HepG2 (cell line): ENCODE results near the gene QKI. TPM values are rescaled to one million over a fixed set of nuclear protein-coding genes. Genes with fewer than 3 reads are reported as not detected.

Experiments used
- AGO2 ChIP-seq: fragments of 200-400 bp; formaldehyde crosslinking; optimal IDR thresholded peaks from 2 replicates; pipeline ENCODE3; 2017; ENCODE audit warnings: mild to moderate bottlenecking, low read depth, low read length, moderate library complexity
- ATM ChIP-seq: fragments of 450-650 bp; IDR thresholded peaks from 2 replicates; pipeline ENCODE4 v1.7.1; 2017; ENCODE audit warnings: mild to moderate bottlenecking, borderline replicate concordance
- NCOA5 ChIP-seq: sonication (generic); formaldehyde crosslinking; IDR thresholded peaks from 2 replicates; pipeline ENCODE4 v1.4.0; 2020; ENCODE audit warnings: missing genetic modification reagents
- NFATC3 ChIP-seq: sonication (generic); formaldehyde crosslinking; IDR thresholded peaks from 2 replicates; pipeline ENCODE4 v1.5.1; 2020; ENCODE audit warnings: mild to moderate bottlenecking, missing genetic modification reagents
- POGZ ChIP-seq: sonication (generic); formaldehyde crosslinking; IDR thresholded peaks from 2 replicates; pipeline ENCODE4 v1.4.0; 2020; ENCODE audit warnings: mild to moderate bottlenecking, missing genetic modification reagents
- SRY ChIP-seq: sonication (generic); formaldehyde crosslinking; IDR thresholded peaks from 2 replicates; pipeline ENCODE4 v1.8.0; 2022; ENCODE audit warnings: mild to moderate bottlenecking, missing genetic modification reagents
- STAG1 ChIP-seq: sonication (generic); formaldehyde crosslinking; IDR thresholded peaks from 2 replicates; pipeline ENCODE4 v1.4.0; 2020; ENCODE audit warnings: missing genetic modification reagents
- ZBTB21 ChIP-seq: sonication (generic); formaldehyde crosslinking; IDR thresholded peaks from 2 replicates; pipeline ENCODE4 v1.4.0; 2020; ENCODE audit warnings: missing genetic modification reagents
- ZNF230 ChIP-seq: sonication (generic); formaldehyde crosslinking; IDR thresholded peaks from 2 replicates; pipeline ENCODE4 v1.4.0; 2020; ENCODE audit warnings: mild to moderate bottlenecking, missing genetic modification reagents
- ZNF292 ChIP-seq: sonication (generic); formaldehyde crosslinking; IDR thresholded peaks from 2 replicates; pipeline ENCODE4 v1.8.1; 2022; ENCODE audit warnings: mild to moderate bottlenecking, low read depth, missing genetic modification reagents, borderline replicate concordance
- ZNF350 ChIP-seq: sonication (generic); formaldehyde crosslinking; IDR thresholded peaks from 2 replicates; pipeline ENCODE4 v1.4.0; 2020; ENCODE audit warnings: mild to moderate bottlenecking, low read depth, missing genetic modification reagents, borderline replicate concordance
- ZNF569 ChIP-seq: sonication (generic); formaldehyde crosslinking; IDR thresholded peaks from 2 replicates; pipeline ENCODE4 v1.5.0; 2020; ENCODE audit warnings: mild to moderate bottlenecking, missing genetic modification reagents, moderate library complexity, borderline replicate concordance
- ZNF761 ChIP-seq: sonication (generic); formaldehyde crosslinking; conservative IDR thresholded peaks from 2 replicates; pipeline ENCODE4 v1.4.0; 2020; ENCODE audit warnings: mild to moderate bottlenecking, missing genetic modification reagents
- ZNF816 ChIP-seq: sonication (generic); formaldehyde crosslinking; IDR thresholded peaks from 2 replicates; pipeline ENCODE4 v1.8.0; 2022; ENCODE audit warnings: missing genetic modification reagents, mild to moderate bottlenecking, borderline replicate concordance
- ZSCAN30 ChIP-seq: sonication (generic); formaldehyde crosslinking; IDR thresholded peaks from 2 replicates; pipeline ENCODE4 v1.5.0; 2020; ENCODE audit warnings: mild to moderate bottlenecking, missing genetic modification reagents
- ZSCAN31 ChIP-seq: sonication (generic); formaldehyde crosslinking; IDR thresholded peaks from 2 replicates; pipeline ENCODE4 v1.5.0; 2020; ENCODE audit warnings: low read depth, mild to moderate bottlenecking, missing genetic modification reagents
- polyA plus RNA-seq, 8 experiments: library from polyadenylated mRNA; depleted of rRNA in 3 of 8; stranded (reverse) in 7 of 8; unstranded in 1 of 8; fragments of >200 nt; fragmentation: Illumina TruSeq in 4 of 8; extraction: Trizol in 4 of 8; gene quantifications; 2 replicates each; pipeline versions ENCODE4 v1.2.1 to v1.2.3, GENCODE V29; 2011 to 2016; ENCODE audit warnings: low read depth in 4 of 8, missing spikeins in 1 of 8, mixed read lengths in 1 of 8; ENCODE audit not compliant: insufficient read depth in 1 of 8
- total RNA-seq, 5 experiments: library from RNA; depleted of rRNA; stranded (reverse); fragments of >200 nt; fragmentation: Illumina TruSeq; extraction: Trizol; gene quantifications; 2 replicates each; pipeline ENCODE4 v1.2.3, GENCODE V29; 2016; ENCODE audit warnings: low read depth in 1 of 5
- TF ChIP-seq, protein P1 (sequence below): sonication (generic); formaldehyde crosslinking; IDR thresholded peaks from 2 replicates; pipeline ENCODE4 v1.4.0; 2020; ENCODE audit warnings: missing genetic modification reagents
- TF ChIP-seq, protein P2 (sequence below): sonication (generic); formaldehyde crosslinking; IDR thresholded peaks from 2 replicates; pipeline ENCODE4 v1.8.0; 2022; ENCODE audit warnings: mild to moderate bottlenecking, missing genetic modification reagents; ENCODE audit not compliant: insufficient replicate concordance
- TF ChIP-seq, protein P3 (sequence below): sonication (generic); formaldehyde crosslinking; conservative IDR thresholded peaks from 2 replicates; pipeline ENCODE4 v1.8.0; 2022; ENCODE audit warnings: low read depth, missing genetic modification reagents
- TF ChIP-seq, protein P4 (sequence below): sonication (generic); formaldehyde crosslinking; IDR thresholded peaks from 2 replicates; pipeline ENCODE4 v1.4.0; 2020; ENCODE audit warnings: missing genetic modification reagents

Gene QKI
- total and polyA plus RNA-seq, 2 of the 13 experiments (the other 11 are each of a cell fraction or from before 2014, with no cell fraction given): 136 to 137 TPM

DNA sequence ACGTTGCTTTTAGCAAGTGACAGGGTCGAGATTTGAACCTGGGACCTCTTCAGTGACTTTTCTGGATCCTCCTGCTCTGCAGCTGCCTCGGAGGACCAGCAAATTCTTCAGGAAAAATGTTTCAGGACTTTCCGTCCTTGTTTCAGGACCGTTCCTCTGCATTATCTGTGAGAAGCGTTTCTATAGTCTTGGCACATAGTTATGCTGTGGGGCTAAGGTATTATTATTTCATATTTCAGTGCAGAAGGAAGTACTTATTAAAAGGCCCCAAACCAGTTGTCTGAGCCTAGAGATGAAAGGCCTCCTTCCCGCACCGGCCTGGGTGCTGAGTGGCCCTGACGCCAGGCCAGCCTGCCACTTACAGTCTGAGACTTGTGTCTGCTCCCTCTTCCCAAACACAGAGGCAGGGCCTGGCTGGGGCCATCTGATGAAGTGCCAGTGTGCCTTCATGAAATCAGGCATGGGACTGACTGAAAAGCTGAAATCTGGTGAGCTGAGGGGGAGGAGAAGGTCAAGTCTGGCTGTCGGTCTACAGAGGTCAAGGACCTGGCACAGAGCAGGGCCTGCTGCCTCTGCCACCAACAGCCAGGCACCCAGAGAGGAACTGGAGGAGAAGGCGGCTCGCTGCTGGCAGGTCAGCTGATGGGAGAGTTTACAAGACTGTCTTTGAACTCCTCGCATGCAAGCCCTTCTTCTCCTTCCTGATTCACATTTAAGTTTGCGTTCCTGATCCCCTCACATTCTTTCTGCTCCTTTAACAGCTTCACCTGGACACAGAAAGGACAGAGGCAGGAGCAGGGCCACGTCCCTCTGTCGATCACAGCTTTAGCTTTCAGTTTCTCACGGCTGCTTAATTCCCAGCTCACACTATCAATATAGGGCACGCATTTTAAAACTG, 8.9 kb upstream of the QKI start (continued):
- TF ChIP-seq ZNF292 (CRISPR knock-in tag) (peak; percentile 100), ZNF761 (CRISPR knock-in tag) (no peak), ZNF350 (no peak), SRY (CRISPR knock-in tag) (no peak), ATM (no peak), ZNF569 (CRISPR knock-in tag) (no peak), STAG1 (CRISPR knock-in tag) (peak; percentile 9), AGO2 (no peak), NCOA5 (CRISPR knock-in tag) (no peak), ZSCAN30 (CRISPR knock-in tag) (no peak), ZNF230 (CRISPR knock-in tag) (no peak), POGZ (CRISPR knock-in tag) (peak; percentile 17; the same call in 1 of the 2 replicates), ZBTB21 (CRISPR knock-in tag) (no peak), NFATC3 (CRISPR knock-in tag) (no peak; the same call in 1 of the 2 replicates), ZNF816 (CRISPR knock-in tag) (no peak), ZSCAN31 (CRISPR knock-in tag) (peak; percentile 7; the same call in 1 of the 2 replicates)
- TF ChIP-seq, protein P1, sequence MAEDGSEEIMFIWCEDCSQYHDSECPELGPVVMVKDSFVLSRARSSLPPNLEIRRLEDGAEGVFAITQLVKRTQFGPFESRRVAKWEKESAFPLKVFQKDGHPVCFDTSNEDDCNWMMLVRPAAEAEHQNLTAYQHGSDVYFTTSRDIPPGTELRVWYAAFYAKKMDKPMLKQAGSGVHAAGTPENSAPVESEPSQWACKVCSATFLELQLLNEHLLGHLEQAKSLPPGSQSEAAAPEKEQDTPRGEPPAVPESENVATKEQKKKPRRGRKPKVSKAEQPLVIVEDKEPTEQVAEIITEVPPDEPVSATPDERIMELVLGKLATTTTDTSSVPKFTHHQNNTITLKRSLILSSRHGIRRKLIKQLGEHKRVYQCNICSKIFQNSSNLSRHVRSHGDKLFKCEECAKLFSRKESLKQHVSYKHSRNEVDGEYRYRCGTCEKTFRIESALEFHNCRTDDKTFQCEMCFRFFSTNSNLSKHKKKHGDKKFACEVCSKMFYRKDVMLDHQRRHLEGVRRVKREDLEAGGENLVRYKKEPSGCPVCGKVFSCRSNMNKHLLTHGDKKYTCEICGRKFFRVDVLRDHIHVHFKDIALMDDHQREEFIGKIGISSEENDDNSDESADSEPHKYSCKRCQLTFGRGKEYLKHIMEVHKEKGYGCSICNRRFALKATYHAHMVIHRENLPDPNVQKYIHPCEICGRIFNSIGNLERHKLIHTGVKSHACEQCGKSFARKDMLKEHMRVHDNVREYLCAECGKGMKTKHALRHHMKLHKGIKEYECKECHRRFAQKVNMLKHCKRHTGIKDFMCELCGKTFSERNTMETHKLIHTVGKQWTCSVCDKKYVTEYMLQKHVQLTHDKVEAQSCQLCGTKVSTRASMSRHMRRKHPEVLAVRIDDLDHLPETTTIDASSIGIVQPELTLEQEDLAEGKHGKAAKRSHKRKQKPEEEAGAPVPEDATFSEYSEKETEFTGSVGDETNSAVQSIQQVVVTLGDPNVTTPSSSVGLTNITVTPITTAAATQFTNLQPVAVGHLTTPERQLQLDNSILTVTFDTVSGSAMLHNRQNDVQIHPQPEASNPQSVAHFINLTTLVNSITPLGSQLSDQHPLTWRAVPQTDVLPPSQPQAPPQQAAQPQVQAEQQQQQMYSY (CRISPR knock-in tag): 0 out of 2 replicates have a peak, but pooled peaks have one; percentile 64
- TF ChIP-seq, protein P2, sequence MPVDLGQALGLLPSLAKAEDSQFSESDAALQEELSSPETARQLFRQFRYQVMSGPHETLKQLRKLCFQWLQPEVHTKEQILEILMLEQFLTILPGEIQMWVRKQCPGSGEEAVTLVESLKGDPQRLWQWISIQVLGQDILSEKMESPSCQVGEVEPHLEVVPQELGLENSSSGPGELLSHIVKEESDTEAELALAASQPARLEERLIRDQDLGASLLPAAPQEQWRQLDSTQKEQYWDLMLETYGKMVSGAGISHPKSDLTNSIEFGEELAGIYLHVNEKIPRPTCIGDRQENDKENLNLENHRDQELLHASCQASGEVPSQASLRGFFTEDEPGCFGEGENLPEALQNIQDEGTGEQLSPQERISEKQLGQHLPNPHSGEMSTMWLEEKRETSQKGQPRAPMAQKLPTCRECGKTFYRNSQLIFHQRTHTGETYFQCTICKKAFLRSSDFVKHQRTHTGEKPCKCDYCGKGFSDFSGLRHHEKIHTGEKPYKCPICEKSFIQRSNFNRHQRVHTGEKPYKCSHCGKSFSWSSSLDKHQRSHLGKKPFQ (CRISPR knock-in tag): no peak
- TF ChIP-seq, protein P3, sequence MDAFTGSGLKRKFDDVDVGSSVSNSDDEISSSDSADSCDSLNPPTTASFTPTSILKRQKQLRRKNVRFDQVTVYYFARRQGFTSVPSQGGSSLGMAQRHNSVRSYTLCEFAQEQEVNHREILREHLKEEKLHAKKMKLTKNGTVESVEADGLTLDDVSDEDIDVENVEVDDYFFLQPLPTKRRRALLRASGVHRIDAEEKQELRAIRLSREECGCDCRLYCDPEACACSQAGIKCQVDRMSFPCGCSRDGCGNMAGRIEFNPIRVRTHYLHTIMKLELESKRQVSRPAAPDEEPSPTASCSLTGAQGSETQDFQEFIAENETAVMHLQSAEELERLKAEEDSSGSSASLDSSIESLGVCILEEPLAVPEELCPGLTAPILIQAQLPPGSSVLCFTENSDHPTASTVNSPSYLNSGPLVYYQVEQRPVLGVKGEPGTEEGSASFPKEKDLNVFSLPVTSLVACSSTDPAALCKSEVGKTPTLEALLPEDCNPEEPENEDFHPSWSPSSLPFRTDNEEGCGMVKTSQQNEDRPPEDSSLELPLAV (CRISPR knock-in tag): no peak
- TF ChIP-seq, protein P4, sequence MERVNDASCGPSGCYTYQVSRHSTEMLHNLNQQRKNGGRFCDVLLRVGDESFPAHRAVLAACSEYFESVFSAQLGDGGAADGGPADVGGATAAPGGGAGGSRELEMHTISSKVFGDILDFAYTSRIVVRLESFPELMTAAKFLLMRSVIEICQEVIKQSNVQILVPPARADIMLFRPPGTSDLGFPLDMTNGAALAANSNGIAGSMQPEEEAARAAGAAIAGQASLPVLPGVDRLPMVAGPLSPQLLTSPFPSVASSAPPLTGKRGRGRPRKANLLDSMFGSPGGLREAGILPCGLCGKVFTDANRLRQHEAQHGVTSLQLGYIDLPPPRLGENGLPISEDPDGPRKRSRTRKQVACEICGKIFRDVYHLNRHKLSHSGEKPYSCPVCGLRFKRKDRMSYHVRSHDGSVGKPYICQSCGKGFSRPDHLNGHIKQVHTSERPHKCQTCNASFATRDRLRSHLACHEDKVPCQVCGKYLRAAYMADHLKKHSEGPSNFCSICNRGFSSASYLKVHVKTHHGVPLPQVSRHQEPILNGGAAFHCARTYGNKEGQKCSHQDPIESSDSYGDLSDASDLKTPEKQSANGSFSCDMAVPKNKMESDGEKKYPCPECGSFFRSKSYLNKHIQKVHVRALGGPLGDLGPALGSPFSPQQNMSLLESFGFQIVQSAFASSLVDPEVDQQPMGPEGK (CRISPR knock-in tag): no peak
